Neural cell (in vitro differentiated cells): ENCODE data around the gene HPCA. TPM values are rescaled to one million over a fixed set of nuclear protein-coding genes. Genes with fewer than 3 reads are reported as not detected.
A peak's percentile ranks its signal among the peaks of the same experiment; 100 is the strongest.

ENCODE experiments used
- H2AFZ ChIP-seq: fragments of 200-600, 300-800 bp; sonication (generic), shearing (Covaris generic); 2 replicates; pipeline ENCODE4 v1.6.0; 2014; ENCODE audit warnings: low read depth, mild to moderate bottlenecking, antibody characterized with exemption, low read length, moderate library complexity
- H3F3A ChIP-seq: fragments of 200-600 bp; shearing (Covaris generic); 2 replicates; pipeline ENCODE4 v1.6.1; 2016; ENCODE audit warnings: mild to moderate bottlenecking, moderate library complexity, mixed read lengths, antibody characterized with exemption, low read length; ENCODE audit not compliant: insufficient read depth, poor library complexity, severe bottlenecking
- H3K27ac ChIP-seq: fragments of 200-600, 300-800 bp; sonication (generic), shearing (Covaris generic); 2 replicates; pipeline ENCODE4 v1.5.1; 2014; ENCODE audit warnings: mild to moderate bottlenecking, low read length, moderate library complexity
- H3K27me3 ChIP-seq: fragments of 300-800, 200-600 bp; sonication (generic), shearing (Covaris generic); 2 replicates; pipeline ENCODE4 v1.6.0; 2014; ENCODE audit warnings: mild to moderate bottlenecking, low read depth, low read length, moderate library complexity; ENCODE audit not compliant: insufficient read depth
- H3K36me3 ChIP-seq: fragments of 300-800, 200-600 bp; sonication (generic), shearing (Covaris generic); 2 replicates; pipeline ENCODE4 v1.5.1; 2014; ENCODE audit warnings: mild to moderate bottlenecking, antibody characterized with exemption, low read length, moderate library complexity; ENCODE audit not compliant: insufficient read depth
- H3K4me2 ChIP-seq: fragments of 300-800, 200-600 bp; sonication (generic), shearing (Covaris generic); 2 replicates; pipeline ENCODE4 v1.6.0; 2014; ENCODE audit warnings: mild to moderate bottlenecking, low read length
- H3K4me3 ChIP-seq: fragments of 300-800, 200-600 bp; sonication (generic), shearing (Covaris generic); 2 replicates; pipeline ENCODE4 v1.5.1; 2014; ENCODE audit warnings: mild to moderate bottlenecking, low read length, moderate library complexity
- H3K79me2 ChIP-seq: fragments of 200-600 bp; shearing (Covaris generic); replicated peaks from 2 replicates; pipeline ENCODE4 v1.6.0; 2014; ENCODE audit warnings: mild to moderate bottlenecking, low read length, moderate library complexity; ENCODE audit not compliant: insufficient read depth
- H3K9ac ChIP-seq: fragments of 300-800, 200-600 bp; sonication (generic), shearing (Covaris generic); 2 replicates; pipeline ENCODE4 v1.6.1; 2016; ENCODE audit warnings: mild to moderate bottlenecking, low read length, mixed read lengths
- H3K9me2 ChIP-seq: fragments of 200-600 bp; shearing (Covaris generic); 2 replicates; pipeline ENCODE4 v1.6.1; 2016; ENCODE audit warnings: mild to moderate bottlenecking, low read length, mixed read lengths; ENCODE audit not compliant: insufficient read depth
- H3K9me3 ChIP-seq: fragments of 200-600, 300-800 bp; sonication (generic), shearing (Covaris generic); 2 replicates; pipeline ENCODE4 v1.6.1; 2016; ENCODE audit warnings: mild to moderate bottlenecking, mixed run types, low read length, moderate library complexity, mixed read lengths
- H4K20me1 ChIP-seq: fragments of 200-600 bp; shearing (Covaris generic); 2 replicates; pipeline ENCODE4 v1.6.1; 2016; ENCODE audit warnings: mild to moderate bottlenecking, mixed run types; ENCODE audit not compliant: insufficient read depth
- EP300 ChIP-seq: fragments of 450-650 bp; conservative IDR thresholded peaks from 2 replicates; pipeline ENCODE4 v1.6.1; 2014; ENCODE audit warnings: antibody characterized with exemption, mild to moderate bottlenecking, moderate library complexity; ENCODE audit not compliant: poor library complexity, severe bottlenecking
- EZH2 ChIP-seq: fragments of 200-600, 300-800 bp; shearing (Covaris generic), sonication (generic); IDR thresholded peaks from 2 replicates; pipeline ENCODE4 v1.6.1; 2014; ENCODE audit warnings: antibody characterized with exemption, low read length, borderline replicate concordance, mild to moderate bottlenecking; ENCODE audit not compliant: insufficient read depth, poor library complexity, severe bottlenecking
- MXI1 ChIP-seq: fragments of 450-650 bp; conservative IDR thresholded peaks from 2 replicates; pipeline ENCODE4 v1.6.1; 2014; ENCODE audit warnings: antibody characterized with exemption, mild to moderate bottlenecking; ENCODE audit not compliant: poor library complexity, severe bottlenecking
- POLR2AphosphoS5 ChIP-seq: IDR thresholded peaks from 2 replicates; pipeline ENCODE4 v1.6.1; 2012
- RAD21 ChIP-seq: fragments of 450-650 bp; conservative IDR thresholded peaks from 2 replicates; pipeline ENCODE4 v1.6.1; 2014; ENCODE audit warnings: antibody characterized with exemption, mild to moderate bottlenecking, moderate library complexity
- REST ChIP-seq: IDR thresholded peaks from 2 replicates; pipeline ENCODE4 v1.6.1; 2012; ENCODE audit warnings: borderline replicate concordance
- SMC3 ChIP-seq: fragments of 450-650 bp; conservative IDR thresholded peaks from 2 replicates; pipeline ENCODE4 v1.6.1; 2014; ENCODE audit warnings: antibody characterized with exemption, mild to moderate bottlenecking, moderate library complexity; ENCODE audit not compliant: poor library complexity
- TAF1 ChIP-seq: IDR thresholded peaks from 2 replicates; pipeline ENCODE4 v1.6.1; 2012; ENCODE audit warnings: low read depth
- polyA plus RNA-seq: library from polyadenylated mRNA; depleted of rRNA; stranded (reverse); fragments of >200 nt; gene quantifications from 2 replicates; pipeline ENCODE4 v1.2.3, GENCODE V29; 2014
- TF ChIP-seq, protein P1 (sequence below): fragments of 450-650 bp; IDR thresholded peaks from 2 replicates; pipeline ENCODE4 v1.5.1; 2014; ENCODE audit warnings: antibody characterized with exemption, mild to moderate bottlenecking, moderate library complexity; ENCODE audit not compliant: poor library complexity, severe bottlenecking

HPCA gene
- polyA plus RNA-seq, 1 donor from 2014 or later = 1.9 TPM

DNA sequence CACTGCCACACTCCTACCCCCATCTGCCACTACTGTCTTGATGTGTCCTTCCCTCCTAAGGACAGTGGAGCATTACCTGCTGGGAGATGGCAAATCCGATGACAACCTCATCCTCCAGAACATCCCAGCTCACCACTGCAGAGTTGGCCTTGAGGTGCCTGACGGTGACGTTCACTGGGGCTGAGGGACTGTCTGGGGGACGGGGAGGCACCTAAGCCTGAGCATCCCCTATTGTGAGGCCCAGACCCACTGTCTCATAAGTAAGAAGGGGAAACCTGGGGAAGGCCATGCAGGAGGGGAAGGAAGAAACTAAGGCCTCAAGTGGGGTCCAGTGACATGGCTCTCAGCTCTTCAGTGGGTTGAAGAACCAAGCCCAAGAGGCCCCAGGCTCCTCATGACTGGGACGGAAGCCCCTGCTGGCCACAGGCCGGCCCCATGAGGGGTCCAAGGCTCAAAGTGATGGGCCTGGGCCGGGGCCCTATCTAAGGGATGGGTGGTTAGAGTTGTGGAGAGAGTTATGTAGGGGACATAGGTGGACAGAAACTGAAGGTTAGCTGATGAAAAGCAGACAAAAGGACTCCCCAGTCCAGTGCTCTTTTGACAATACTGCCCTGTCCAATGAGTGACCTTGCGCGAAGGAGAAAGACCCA is 17.4 kb upstream of the HPCA start:
- peaks cover 4% of the 10 kb centered on the region for H3F3A ChIP-seq
- no peaks in the 10 kb centered on the region for H4K20me1 ChIP-seq
- H3K79me2 ChIP-seq = no peaks in the 10 kb centered on the region
- H3K4me3 ChIP-seq = no peak overlapping the region
- TF ChIP-seq POLR2AphosphoS5 = no peak
- TF ChIP-seq SMC3 = no peak
- no peak for TF ChIP-seq RAD21
- no peak for TF ChIP-seq REST
- TF ChIP-seq TAF1 = no peak
- TF ChIP-seq, protein P1, sequence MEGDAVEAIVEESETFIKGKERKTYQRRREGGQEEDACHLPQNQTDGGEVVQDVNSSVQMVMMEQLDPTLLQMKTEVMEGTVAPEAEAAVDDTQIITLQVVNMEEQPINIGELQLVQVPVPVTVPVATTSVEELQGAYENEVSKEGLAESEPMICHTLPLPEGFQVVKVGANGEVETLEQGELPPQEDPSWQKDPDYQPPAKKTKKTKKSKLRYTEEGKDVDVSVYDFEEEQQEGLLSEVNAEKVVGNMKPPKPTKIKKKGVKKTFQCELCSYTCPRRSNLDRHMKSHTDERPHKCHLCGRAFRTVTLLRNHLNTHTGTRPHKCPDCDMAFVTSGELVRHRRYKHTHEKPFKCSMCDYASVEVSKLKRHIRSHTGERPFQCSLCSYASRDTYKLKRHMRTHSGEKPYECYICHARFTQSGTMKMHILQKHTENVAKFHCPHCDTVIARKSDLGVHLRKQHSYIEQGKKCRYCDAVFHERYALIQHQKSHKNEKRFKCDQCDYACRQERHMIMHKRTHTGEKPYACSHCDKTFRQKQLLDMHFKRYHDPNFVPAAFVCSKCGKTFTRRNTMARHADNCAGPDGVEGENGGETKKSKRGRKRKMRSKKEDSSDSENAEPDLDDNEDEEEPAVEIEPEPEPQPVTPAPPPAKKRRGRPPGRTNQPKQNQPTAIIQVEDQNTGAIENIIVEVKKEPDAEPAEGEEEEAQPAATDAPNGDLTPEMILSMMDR = no peak
- no peak for TF ChIP-seq EZH2
- TF ChIP-seq EP300 = no peak
- no peak for TF ChIP-seq MXI1
- no peak overlapping the region for H3K4me2 ChIP-seq
- no peaks in the 10 kb centered on the region for H3K9me2 ChIP-seq
- H3K27ac ChIP-seq = no peak overlapping the region
- H3K27me3 ChIP-seq = peaks cover 8% of the 10 kb centered on the region
- no peaks in the 10 kb centered on the region for H3K36me3 ChIP-seq
- no peaks in the 10 kb centered on the region for H3K9me3 ChIP-seq
- H3K9ac ChIP-seq = no peak overlapping the region
- no peak overlapping the region for H2AFZ ChIP-seq

GRCh38 chr1:32869923-32870614 is 16.2 kb upstream of the HPCA start:
- no peaks in the 10 kb centered on the region for H3K9me3 ChIP-seq
- no peaks in the 10 kb centered on the region for H3K9me2 ChIP-seq
- H3F3A ChIP-seq = peaks cover 4% of the 10 kb centered on the region
- no peak overlapping the region for H3K27ac ChIP-seq
- H3K4me2 ChIP-seq = no peak overlapping the region
- H4K20me1 ChIP-seq = no peaks in the 10 kb centered on the region
- H3K36me3 ChIP-seq = no peaks in the 10 kb centered on the region
- peaks cover 8% of the 10 kb centered on the region for H3K27me3 ChIP-seq
- no peak for TF ChIP-seq REST
- TF ChIP-seq MXI1 = no peak
- no peak for TF ChIP-seq EP300
- TF ChIP-seq, protein P1 = no peak
- TF ChIP-seq SMC3 = no peak
- no peak for TF ChIP-seq RAD21
- TF ChIP-seq TAF1 = no peak
- TF ChIP-seq POLR2AphosphoS5 = no peak
- no peak for TF ChIP-seq EZH2
- H3K9ac ChIP-seq = peak overlapping the region; percentile 53
- H2AFZ ChIP-seq = no peak overlapping the region
- no peaks in the 10 kb centered on the region for H3K79me2 ChIP-seq
- H3K4me3 ChIP-seq = peak overlapping the region; percentile 59
